ENCODE measurements around the gene CEACAM16.

DNA sequence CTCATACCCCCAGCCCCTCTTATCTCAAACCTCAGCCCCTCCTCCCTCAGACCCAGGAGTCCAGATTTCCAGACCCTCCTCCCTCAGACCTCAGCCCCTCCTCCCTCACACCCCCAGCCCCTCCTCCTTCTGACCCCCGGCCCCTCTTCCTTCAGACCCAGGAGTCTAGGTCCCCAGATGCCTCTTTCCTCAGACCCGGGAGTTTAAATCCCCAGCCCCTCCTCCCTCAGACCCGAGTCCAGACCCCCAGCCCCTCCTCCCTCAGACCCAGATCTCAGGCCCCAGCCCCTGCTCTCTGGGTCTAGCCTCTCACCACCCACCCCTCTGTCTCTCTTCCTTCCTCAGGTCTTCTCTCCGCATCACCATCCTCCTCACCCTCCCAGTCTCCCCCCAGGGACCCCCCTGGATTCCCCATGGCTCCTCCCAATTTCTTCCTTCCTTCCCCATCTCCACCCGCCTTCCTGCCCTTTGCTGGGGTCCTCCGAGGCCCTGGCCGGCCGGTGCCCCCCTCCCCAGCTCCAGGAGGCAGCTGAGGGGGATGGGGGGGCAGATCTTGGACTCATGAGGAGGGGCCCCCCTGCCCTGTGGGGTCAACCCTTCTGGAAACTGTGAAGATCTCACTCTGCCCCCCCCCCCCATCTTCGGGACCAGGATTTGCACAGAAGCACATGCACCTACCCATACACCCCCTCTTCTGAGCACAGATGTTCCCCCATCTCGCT, 60.3 kb downstream of the CEACAM16 start:
- TF ChIP-seq, protein P1, sequence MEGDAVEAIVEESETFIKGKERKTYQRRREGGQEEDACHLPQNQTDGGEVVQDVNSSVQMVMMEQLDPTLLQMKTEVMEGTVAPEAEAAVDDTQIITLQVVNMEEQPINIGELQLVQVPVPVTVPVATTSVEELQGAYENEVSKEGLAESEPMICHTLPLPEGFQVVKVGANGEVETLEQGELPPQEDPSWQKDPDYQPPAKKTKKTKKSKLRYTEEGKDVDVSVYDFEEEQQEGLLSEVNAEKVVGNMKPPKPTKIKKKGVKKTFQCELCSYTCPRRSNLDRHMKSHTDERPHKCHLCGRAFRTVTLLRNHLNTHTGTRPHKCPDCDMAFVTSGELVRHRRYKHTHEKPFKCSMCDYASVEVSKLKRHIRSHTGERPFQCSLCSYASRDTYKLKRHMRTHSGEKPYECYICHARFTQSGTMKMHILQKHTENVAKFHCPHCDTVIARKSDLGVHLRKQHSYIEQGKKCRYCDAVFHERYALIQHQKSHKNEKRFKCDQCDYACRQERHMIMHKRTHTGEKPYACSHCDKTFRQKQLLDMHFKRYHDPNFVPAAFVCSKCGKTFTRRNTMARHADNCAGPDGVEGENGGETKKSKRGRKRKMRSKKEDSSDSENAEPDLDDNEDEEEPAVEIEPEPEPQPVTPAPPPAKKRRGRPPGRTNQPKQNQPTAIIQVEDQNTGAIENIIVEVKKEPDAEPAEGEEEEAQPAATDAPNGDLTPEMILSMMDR (conservative IDR thresholded peaks at IDR 0.05; ENCODE audit: low read length): no peak
- TF ChIP-seq EZH2phosphoT487 (IDR thresholded peaks at IDR 0.05; ENCODE audit: borderline replicate concordance, low read depth, low read length): no peak

All from OCI-LY7 (cell line).